ENCODE measurements around the gene PALD1.

PALD1 gene

GRCh38 chr10:70457759-70458305, 20.7 kb upstream of the PALD1 start:
- Histone ChIP-seq H2AFZ (ENCODE audit: insufficient read depth, low read length, poor library complexity) (no peak overlapping the region), H3K9ac (ENCODE audit: low read length) (no peak overlapping the region), H2AK5ac (ENCODE audit: low read length) (no peak overlapping the region), H3K4me1 (ENCODE audit: control insufficient read depth in 1 of 2, insufficient read depth in 2 of 2, low read length in 2 of 2) (peaks cover 11 to 14% of the 10 kb centered on the region in 2 experiments), H3K9me3 (ENCODE audit: insufficient read depth, low read depth, low read length) (peaks cover 8% of the 10 kb centered on the region), H4K91ac (ENCODE audit: low read depth, low read length) (no peak overlapping the region), H3K4me3 (ENCODE audit: low read depth, low read length) (no peak overlapping the region), H3K14ac (ENCODE audit: low read length) (no peak overlapping the region), H2BK12ac (ENCODE audit: low read length) (peak overlapping the region; percentile 0), H4K12ac (ENCODE audit: low read depth, low read length) (no peak overlapping the region), H4K8ac (ENCODE audit: low read depth, low read length) (no peak overlapping the region), H3K4ac (ENCODE audit: low read depth, low read length) (no peak overlapping the region), H3K36me3 (ENCODE audit: control insufficient read depth in 1 of 2, insufficient read depth in 2 of 2, low read length in 2 of 2) (no peaks in the 10 kb centered on the region), H3K79me1 (ENCODE audit: low read length) (no peaks in the 10 kb centered on the region), H2BK5ac (ENCODE audit: low read depth, low read length, poor library complexity) (no peak overlapping the region), H3K27me3 (ENCODE audit: insufficient read depth, low read length) (peaks cover 24% of the 10 kb centered on the region), H3K27ac (ENCODE audit: low read depth, low read length) (no peak overlapping the region), H2BK120ac (ENCODE audit: insufficient read depth, low read length, poor library complexity) (no peak overlapping the region), H3K79me2 (ENCODE audit: control insufficient read depth, insufficient read depth, low read length, poor library complexity) (no peaks in the 10 kb centered on the region), H3K4me2 (ENCODE audit: low read length) (peak overlapping the region; percentile 57), H3K23ac (ENCODE audit: low read length) (no peak overlapping the region), H3K18ac (ENCODE audit: low read length) (no peak overlapping the region)
- no CpG with 5 or more reads among the region's 17 CpGs for WGBS (ENCODE audit: extremely low coverage, insufficient coverage, insufficient read length)
- no peak for DNase-seq

- no peak overlapping the region for H3K14ac ChIP-seq (ENCODE audit: low read length)
- no peak overlapping the region for H3K18ac ChIP-seq (ENCODE audit: low read length)
- H3K27me3 ChIP-seq (ENCODE audit: insufficient read depth, low read length) = peaks cover 24% of the 10 kb centered on the region
- peak overlapping the region; percentile 57 for H3K4me2 ChIP-seq (ENCODE audit: low read length)
- H4K8ac ChIP-seq (ENCODE audit: low read depth, low read length) = no peak overlapping the region
- no peaks in the 10 kb centered on the region for H3K79me1 ChIP-seq (ENCODE audit: low read length)
- no CpG with 5 or more reads among the region's 62 CpGs for WGBS (ENCODE audit: extremely low coverage, insufficient coverage, insufficient read length)
- H3K36me3 ChIP-seq (ENCODE audit: control insufficient read depth in 1 of 2, insufficient read depth in 2 of 2, low read length in 2 of 2) = no peaks in the 10 kb centered on the region
- H2BK5ac ChIP-seq (ENCODE audit: low read depth, low read length, poor library complexity) = no peak overlapping the region
- H2BK120ac ChIP-seq (ENCODE audit: insufficient read depth, low read length, poor library complexity) = no peak overlapping the region
- H3K9me3 ChIP-seq (ENCODE audit: insufficient read depth, low read depth, low read length) = peaks cover 8% of the 10 kb centered on the region
- peaks cover 11 to 14% of the 10 kb centered on the region in 2 experiments for H3K4me1 ChIP-seq (ENCODE audit: control insufficient read depth in 1 of 2, insufficient read depth in 2 of 2, low read length in 2 of 2)
- H2BK12ac ChIP-seq (ENCODE audit: low read length) = peak overlapping the region; percentile 25
- peak in 1 of 2 donors; percentile 42 for DNase-seq
- H2AK5ac ChIP-seq (ENCODE audit: low read length) = no peak overlapping the region
- H4K91ac ChIP-seq (ENCODE audit: low read depth, low read length) = no peak overlapping the region
- H4K12ac ChIP-seq (ENCODE audit: low read depth, low read length) = no peak overlapping the region
- no peak overlapping the region for H3K4ac ChIP-seq (ENCODE audit: low read depth, low read length)
- H3K23ac ChIP-seq (ENCODE audit: low read length) = no peak overlapping the region
- no peak overlapping the region for H2AFZ ChIP-seq (ENCODE audit: insufficient read depth, low read length, poor library complexity)
- no peak overlapping the region for H3K27ac ChIP-seq (ENCODE audit: low read depth, low read length)
- no peak overlapping the region for H3K9ac ChIP-seq (ENCODE audit: low read length)
- peak overlapping the region; percentile 16 for H3K4me3 ChIP-seq (ENCODE audit: low read depth, low read length)
- no peaks in the 10 kb centered on the region for H3K79me2 ChIP-seq (ENCODE audit: control insufficient read depth, insufficient read depth, low read length, poor library complexity)
These were observed 20.1 kb upstream of the PALD1 start for GRCh38 chr10:70458329-70459060.

- no peak for DNase-seq
- no peak overlapping the region for H4K8ac ChIP-seq (ENCODE audit: low read depth, low read length)
- no peak overlapping the region for H3K14ac ChIP-seq (ENCODE audit: low read length)
- no peak overlapping the region for H3K9ac ChIP-seq (ENCODE audit: low read length)
- no peak overlapping the region for H4K12ac ChIP-seq (ENCODE audit: low read depth, low read length)
- H3K4ac ChIP-seq (ENCODE audit: low read depth, low read length) = no peak overlapping the region
- H4K91ac ChIP-seq (ENCODE audit: low read depth, low read length) = no peak overlapping the region
- H3K4me1 ChIP-seq (ENCODE audit: control insufficient read depth in 1 of 2, insufficient read depth in 2 of 2, low read length in 2 of 2) = peaks cover 11 to 14% of the 10 kb centered on the region in 2 experiments
- no CpG with 5 or more reads among the region's 19 CpGs for whole genome bisulfite sequencing (ENCODE audit: extremely low coverage, insufficient coverage, insufficient read length)
- no peak overlapping the region for H3K4me3 ChIP-seq (ENCODE audit: low read depth, low read length)
- H3K79me1 ChIP-seq (ENCODE audit: low read length) = no peaks in the 10 kb centered on the region
- no peak overlapping the region for H3K23ac ChIP-seq (ENCODE audit: low read length)
- no peak overlapping the region for H3K27ac ChIP-seq (ENCODE audit: low read depth, low read length)
- no peak overlapping the region for H2AFZ ChIP-seq (ENCODE audit: insufficient read depth, low read length, poor library complexity)
- no peak overlapping the region for H3K4me2 ChIP-seq (ENCODE audit: low read length)
- H3K18ac ChIP-seq (ENCODE audit: low read length) = no peak overlapping the region
- H2BK12ac ChIP-seq (ENCODE audit: low read length) = no peak overlapping the region
- H3K36me3 ChIP-seq (ENCODE audit: control insufficient read depth in 1 of 2, insufficient read depth in 2 of 2, low read length in 2 of 2) = no peaks in the 10 kb centered on the region
- no peak overlapping the region for H2BK5ac ChIP-seq (ENCODE audit: low read depth, low read length, poor library complexity)
- peaks cover 24% of the 10 kb centered on the region for H3K27me3 ChIP-seq (ENCODE audit: insufficient read depth, low read length)
- peaks cover 8% of the 10 kb centered on the region for H3K9me3 ChIP-seq (ENCODE audit: insufficient read depth, low read depth, low read length)
- H2BK120ac ChIP-seq (ENCODE audit: insufficient read depth, low read length, poor library complexity) = no peak overlapping the region
- no peaks in the 10 kb centered on the region for H3K79me2 ChIP-seq (ENCODE audit: control insufficient read depth, insufficient read depth, low read length, poor library complexity)
- H2AK5ac ChIP-seq (ENCODE audit: low read length) = no peak overlapping the region
These were observed 19.4 kb upstream of the PALD1 start for GRCh38 chr10:70459061-70459773.

- no CpG with 5 or more reads among the region's 29 CpGs for WGBS (ENCODE audit: extremely low coverage, insufficient coverage, insufficient read length)
- H3K23ac ChIP-seq (ENCODE audit: low read length) = no peak overlapping the region
These were observed 18.6 kb upstream of the PALD1 start for GRCh38 chr10:70459774-70460490.

More at GRCh38 chr10:70459774-70460490, 18.6 kb upstream of the PALD1 start:
- Histone ChIP-seq H3K4ac (ENCODE audit: low read depth, low read length) (no peak overlapping the region), H3K18ac (ENCODE audit: low read length) (no peak overlapping the region), H4K12ac (ENCODE audit: low read depth, low read length) (no peak overlapping the region), H3K36me3 (ENCODE audit: control insufficient read depth in 1 of 2, insufficient read depth in 2 of 2, low read length in 2 of 2) (no peaks in the 10 kb centered on the region), H4K8ac (ENCODE audit: low read depth, low read length) (no peak overlapping the region), H2BK12ac (ENCODE audit: low read length) (no peak overlapping the region), H2BK120ac (ENCODE audit: insufficient read depth, low read length, poor library complexity) (no peak overlapping the region), H3K14ac (ENCODE audit: low read length) (no peak overlapping the region), H3K9ac (ENCODE audit: low read length) (no peak overlapping the region), H2AK5ac (ENCODE audit: low read length) (no peak overlapping the region), H3K79me2 (ENCODE audit: control insufficient read depth, insufficient read depth, low read length, poor library complexity) (no peaks in the 10 kb centered on the region), H3K79me1 (ENCODE audit: low read length) (no peaks in the 10 kb centered on the region), H2BK5ac (ENCODE audit: low read depth, low read length, poor library complexity) (no peak overlapping the region), H3K4me1 (ENCODE audit: control insufficient read depth in 1 of 2, insufficient read depth in 2 of 2, low read length in 2 of 2) (peaks cover 11 to 14% of the 10 kb centered on the region in 2 experiments), H3K9me3 (ENCODE audit: insufficient read depth, low read depth, low read length) (peaks cover 8% of the 10 kb centered on the region), H3K27ac (ENCODE audit: low read depth, low read length) (no peak overlapping the region), H2AFZ (ENCODE audit: insufficient read depth, low read length, poor library complexity) (no peak overlapping the region), H3K4me2 (ENCODE audit: low read length) (no peak overlapping the region), H3K27me3 (ENCODE audit: insufficient read depth, low read length) (peaks cover 24% of the 10 kb centered on the region), H3K4me3 (ENCODE audit: low read depth, low read length) (no peak overlapping the region), H4K91ac (ENCODE audit: low read depth, low read length) (no peak overlapping the region)
- DNase-seq = no peak

Measured in trophoblast cell (in vitro differentiated cells and primary cell).